22Rv1 (cell line): ENCODE data around the gene UBE4B.

ENCODE experiments used
- ZFX ChIP-seq: fragments of 450-650 bp; IDR thresholded peaks from 2 replicates; pipeline ENCODE4 v1.6.1; 2017; ENCODE audit warnings: antibody characterized with exemption, borderline replicate concordance
- TF ChIP-seq, protein P1 (sequence below): fragments of 450-650 bp; IDR thresholded peaks from 2 replicates; pipeline ENCODE4 v1.5.1; 2017; ENCODE audit warnings: mild to moderate bottlenecking

DNA sequence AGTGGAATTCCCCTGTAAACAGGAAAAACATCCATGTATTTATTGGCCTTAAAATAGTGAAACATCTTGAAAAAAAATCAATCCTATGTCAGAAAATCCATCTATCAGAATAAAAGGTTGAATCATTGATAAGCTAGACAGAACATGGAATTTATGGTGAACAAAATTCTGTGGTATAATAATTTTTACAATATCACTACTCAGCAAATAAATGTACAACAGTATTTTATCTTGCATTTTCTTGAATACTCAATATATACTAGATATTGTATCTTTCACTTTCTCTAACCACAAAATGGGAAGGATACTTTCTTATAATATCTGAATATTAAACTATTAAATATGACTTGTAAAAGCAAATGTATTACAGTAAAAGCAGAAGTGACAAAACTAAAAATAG lies 5.7 kb upstream of the UBE4B start:
- TF ChIP-seq, protein P1, sequence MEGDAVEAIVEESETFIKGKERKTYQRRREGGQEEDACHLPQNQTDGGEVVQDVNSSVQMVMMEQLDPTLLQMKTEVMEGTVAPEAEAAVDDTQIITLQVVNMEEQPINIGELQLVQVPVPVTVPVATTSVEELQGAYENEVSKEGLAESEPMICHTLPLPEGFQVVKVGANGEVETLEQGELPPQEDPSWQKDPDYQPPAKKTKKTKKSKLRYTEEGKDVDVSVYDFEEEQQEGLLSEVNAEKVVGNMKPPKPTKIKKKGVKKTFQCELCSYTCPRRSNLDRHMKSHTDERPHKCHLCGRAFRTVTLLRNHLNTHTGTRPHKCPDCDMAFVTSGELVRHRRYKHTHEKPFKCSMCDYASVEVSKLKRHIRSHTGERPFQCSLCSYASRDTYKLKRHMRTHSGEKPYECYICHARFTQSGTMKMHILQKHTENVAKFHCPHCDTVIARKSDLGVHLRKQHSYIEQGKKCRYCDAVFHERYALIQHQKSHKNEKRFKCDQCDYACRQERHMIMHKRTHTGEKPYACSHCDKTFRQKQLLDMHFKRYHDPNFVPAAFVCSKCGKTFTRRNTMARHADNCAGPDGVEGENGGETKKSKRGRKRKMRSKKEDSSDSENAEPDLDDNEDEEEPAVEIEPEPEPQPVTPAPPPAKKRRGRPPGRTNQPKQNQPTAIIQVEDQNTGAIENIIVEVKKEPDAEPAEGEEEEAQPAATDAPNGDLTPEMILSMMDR, result no peak
- no peak for TF ChIP-seq ZFX
